HG02588 (cell line): Measurements from ENCODE around the gene BAMBI.
"Not testable (repeated sequence)": the region's sequence is repeated elsewhere in the genome, so short reads cannot be mapped to it uniquely, and the experiment has no call there.

Experiments
- ATAC-seq: cut with Tn5 transposase; IDR thresholded peaks from one replicate; pipeline ENCODE4 v1.9.1; 2021; ENCODE audit warnings: mild to moderate bottlenecking, moderate library complexity; ENCODE audit not compliant: unreplicated experiment

The BAMBI gene

GRCh38 chr10:28676968-28677887 is at the start of gene BAMBI:
Gene BAMBI (plus strand): TSS chr10:28677521. CDS start chr10:28677898, 377 bp downstream.
- peak; percentile 98 for ATAC-seq

GRCh38 chr10:28628184-28628893 is 49.0 kb upstream of the BAMBI start:
- ATAC-seq, result peak; percentile 60

- no peak for ATAC-seq
Observed at GRCh38 chr10:28631896-28632583, 45.3 kb upstream of the BAMBI start.

DNA sequence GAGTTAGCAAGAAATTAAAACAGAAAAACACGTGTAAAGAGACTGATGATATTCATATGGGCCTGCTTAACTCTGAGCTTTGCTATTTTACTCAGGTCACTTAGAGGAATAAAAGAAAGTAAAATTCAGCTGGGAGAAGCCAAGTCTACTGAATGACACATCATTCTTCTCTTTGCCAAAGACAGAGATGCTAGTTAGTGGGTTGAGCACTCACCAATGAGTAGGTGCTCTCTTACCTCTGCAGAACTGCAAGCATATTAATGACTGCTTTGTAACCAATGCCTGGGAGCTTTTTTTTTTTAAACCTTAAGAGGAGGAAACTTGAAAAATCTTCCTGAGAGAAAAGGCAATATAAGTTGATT is 44.8 kb upstream of the BAMBI start:
- ATAC-seq, result no peak

GRCh38 chr10:28633750-28634149 is 43.6 kb upstream of the BAMBI start:
- no peak for ATAC-seq

DNA sequence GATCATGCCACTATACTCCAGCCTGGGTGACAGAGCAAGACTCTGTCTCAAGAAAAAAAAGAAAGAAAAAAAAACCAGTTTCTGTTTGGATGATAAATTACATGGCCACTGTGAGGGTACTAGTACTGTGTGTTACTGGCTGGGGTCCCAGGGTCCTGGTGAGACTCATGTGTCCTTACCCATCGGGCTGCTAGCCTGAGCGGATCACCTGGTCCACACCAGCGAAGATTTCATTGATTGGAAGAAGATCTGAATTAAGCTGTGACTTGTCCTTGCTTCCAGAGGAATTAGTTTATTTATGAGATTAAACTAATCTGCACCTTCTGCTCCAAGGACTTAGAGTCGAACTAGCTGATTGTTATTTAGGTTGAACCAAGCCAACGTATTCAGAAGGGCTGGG is 40.0 kb upstream of the BAMBI start:
- no peak for ATAC-seq

- no peak for ATAC-seq
Observed at GRCh38 chr10:28638392-28638791, 38.9 kb upstream of the BAMBI start.

DNA sequence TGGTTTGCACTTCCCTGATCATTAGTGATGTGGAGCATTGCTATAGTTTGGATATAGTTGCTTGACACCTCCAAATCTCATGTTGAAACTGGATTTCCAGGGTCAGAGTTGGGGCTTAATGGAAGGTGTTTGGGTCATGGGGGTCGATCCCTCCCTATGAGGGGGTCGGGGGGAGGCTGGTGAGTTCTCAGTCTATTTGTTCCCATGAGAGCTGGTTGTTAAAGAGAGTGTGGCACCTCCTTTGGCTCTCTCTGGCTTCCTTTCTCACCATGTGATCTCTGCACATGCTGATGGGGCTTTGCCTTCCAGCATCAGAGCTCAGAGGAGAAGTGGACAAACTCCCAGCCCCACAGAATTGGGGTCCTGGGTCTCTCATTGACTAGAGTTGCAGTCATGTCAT is 36.8 kb upstream of the BAMBI start:
- no peak for ATAC-seq

DNA sequence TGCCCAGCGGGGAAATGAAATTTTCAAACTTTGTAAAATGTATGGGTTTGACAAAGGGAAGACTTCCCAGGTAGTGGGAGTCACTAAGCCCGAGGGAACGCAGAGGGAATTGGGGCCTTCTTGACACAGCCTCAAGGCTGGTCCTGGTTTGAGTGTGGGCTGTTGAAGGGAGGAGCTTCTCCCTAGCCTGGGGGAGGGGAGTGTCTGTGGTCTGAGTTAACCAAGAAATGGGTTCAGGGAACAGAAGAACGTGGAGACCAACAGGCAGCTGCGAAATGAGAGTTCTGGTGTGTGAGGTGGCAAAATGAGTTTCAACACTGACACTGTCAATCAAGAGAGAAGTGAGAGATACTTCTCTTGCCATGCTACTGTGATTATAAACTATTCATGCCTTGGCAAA is 32.7 kb upstream of the BAMBI start:
- no peak for ATAC-seq

GRCh38 chr10:28652106-28652505 is 25.2 kb upstream of the BAMBI start:
- no peak for ATAC-seq

DNA sequence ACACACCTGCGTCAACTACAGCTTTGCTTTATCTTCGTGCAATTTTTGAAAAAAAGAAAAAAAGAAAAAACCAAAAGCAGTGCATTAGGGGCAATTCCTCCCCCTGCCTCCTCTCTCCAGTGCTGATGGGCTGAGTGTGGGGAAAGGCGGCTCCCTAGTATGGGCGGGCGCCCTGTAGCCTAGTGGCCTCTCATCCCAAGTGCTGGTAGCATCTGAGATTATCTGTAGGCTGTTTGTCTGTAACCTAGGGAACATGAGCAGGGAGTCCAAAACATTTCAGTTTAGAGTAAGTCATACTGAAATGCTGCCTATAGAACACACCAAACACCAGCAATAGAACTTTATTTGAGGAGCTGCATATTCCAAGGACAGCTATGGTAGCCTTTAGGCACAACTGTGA is 24.6 kb upstream of the BAMBI start:
- no peak for ATAC-seq

DNA sequence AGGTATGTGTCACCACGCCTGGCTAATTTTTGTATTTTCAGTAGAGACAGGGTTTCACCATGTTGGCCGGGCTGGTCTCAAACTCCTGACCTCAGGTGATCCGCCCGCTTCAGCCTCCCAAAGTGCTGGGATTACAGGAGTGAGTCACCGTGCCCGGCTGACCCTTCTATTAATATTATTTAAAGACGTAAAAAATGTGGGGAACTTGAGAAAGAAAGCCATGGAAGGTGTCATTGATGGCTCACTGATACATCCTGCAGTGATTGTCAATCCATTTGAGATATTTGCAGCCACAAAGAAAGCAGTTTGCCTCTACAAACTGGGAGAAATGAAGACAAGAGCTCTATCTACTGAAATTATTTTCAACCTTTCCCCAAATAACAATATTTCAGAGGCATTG is 18.5 kb upstream of the BAMBI start:
- ATAC-seq, result not testable (repeated sequence)

- ATAC-seq, result no peak
Observed at GRCh38 chr10:28661035-28661434, 16.3 kb upstream of the BAMBI start.

DNA sequence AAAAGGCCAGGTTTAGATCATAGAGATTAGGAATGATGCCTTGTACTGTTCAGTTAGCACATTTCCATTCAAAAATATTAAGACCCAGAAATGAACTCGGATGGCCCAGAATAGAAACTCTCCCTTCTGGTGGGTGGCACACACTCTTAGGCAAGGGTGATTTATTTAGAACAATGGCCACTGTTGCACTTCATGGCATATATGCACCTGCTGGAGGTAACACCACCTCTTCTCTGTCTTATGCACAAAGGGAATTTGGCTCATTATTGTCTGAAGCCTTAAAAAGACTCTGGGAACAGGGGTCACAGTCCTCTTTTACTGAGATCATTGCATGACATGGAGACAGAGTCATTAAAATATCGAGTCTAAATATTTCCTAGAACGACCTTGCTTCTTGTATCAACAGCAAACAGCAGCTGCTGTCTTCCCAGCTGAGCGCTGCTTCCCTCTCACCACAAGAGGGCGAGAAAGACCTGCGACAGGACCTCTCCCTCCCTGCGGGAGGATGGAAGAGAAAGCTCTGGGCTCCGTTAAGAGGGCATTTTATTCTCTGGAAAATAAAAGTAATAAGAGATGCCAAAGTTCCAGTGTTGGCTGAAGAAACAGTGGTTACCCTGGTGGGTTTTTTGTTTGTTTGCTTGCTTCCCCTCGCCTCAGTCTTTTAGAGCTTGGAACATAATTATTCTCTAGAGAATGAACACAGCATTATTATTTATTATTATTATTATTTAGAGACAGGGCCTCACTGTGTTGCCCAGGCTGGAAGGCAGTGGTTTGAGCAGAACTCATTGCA is 13.5 kb upstream of the BAMBI start:
- peak; percentile 79 for ATAC-seq

DNA sequence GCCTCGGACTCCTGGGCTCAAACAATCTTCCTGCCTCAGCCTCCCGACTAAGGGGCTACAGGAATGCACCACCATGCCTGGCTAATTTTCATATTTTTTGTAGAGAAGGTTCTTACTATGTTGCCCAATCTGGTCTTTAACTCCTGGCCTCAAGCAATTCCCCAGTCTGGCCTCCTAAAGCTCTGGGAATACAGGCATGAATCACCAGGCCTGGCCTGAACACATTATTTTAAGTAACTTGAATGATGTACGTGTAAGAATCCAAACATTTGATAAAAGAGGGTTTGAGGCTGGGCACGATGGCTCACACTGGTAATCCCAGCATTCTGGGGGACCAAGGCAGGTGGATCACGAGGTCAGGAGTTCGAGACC is 13.0 kb upstream of the BAMBI start:
- ATAC-seq, result no peak

DNA sequence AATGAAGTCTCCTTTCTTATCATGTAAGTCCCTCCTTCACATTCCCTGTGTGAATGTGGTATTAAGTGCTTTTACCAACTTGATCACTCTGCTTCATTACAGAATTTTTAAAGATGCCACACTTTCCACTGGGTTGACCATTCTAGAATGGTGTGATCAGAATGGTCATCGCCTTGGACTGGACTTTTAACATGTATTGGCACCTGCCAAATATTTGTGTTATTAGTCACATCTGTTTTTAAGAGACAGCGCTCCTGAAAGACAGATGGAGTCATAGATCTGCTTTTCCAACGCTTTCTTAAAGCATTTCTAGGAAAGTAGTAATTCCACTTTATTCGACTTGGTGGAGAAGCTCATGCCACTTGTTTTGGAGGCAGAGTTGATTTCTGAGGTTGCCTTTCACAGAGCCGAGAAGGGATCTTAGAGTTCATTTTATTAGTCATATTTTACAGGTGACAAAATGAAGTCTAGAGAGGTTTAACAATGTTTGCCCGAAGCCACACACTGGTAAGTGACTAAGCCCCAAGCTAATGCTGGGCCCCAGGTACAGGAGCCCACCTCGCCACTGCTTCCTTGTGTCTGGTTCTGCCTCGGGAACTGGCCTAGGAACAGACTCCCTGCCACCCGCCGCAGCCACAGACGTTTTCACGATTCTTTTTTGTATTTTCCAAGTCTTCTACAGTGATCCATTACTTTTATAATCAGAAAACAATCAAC is 10.4 kb upstream of the BAMBI start:
- ATAC-seq, result no peak

DNA sequence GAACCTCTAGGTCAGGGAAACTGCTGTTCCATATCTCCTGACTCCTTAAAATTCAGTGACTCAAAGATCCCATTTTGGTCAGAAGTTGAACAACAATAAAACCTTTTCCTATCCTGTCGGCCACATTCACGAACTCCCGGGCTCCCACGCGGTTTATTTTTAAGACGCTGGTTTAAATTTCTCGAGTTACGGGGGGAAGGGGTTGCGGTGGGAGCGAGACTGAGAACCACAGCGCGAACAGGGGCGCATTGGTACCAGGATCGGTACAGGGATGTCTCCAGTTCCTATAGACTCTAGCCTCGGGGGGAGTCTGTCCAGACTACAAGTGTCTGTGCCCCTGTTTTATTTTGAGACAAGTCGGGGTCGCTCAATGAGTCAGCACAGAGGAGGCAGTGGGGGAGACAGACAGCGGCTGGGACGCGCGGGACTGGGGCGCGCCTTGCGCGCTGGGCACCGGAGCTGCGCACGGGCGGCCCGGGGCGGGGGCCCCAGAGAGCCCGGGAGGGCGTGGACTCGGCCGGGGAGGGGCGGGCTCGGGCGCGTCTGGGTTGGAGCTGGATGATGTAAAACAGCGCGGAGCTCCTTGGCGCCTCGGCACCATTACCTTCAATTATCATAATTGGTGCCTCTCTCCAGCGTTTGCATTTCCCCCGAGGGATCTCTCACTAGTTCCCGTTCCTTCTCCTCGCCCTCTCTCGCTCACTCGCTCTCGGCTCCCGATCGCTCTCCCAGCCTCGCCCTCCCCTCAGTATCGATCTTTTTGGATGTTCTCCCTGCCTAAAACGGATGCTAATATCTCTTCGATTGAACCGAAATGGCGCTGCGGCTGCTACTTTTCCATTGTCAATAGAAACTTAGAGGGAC is 8.7 kb upstream of the BAMBI start:
- ATAC-seq, result no peak

DNA sequence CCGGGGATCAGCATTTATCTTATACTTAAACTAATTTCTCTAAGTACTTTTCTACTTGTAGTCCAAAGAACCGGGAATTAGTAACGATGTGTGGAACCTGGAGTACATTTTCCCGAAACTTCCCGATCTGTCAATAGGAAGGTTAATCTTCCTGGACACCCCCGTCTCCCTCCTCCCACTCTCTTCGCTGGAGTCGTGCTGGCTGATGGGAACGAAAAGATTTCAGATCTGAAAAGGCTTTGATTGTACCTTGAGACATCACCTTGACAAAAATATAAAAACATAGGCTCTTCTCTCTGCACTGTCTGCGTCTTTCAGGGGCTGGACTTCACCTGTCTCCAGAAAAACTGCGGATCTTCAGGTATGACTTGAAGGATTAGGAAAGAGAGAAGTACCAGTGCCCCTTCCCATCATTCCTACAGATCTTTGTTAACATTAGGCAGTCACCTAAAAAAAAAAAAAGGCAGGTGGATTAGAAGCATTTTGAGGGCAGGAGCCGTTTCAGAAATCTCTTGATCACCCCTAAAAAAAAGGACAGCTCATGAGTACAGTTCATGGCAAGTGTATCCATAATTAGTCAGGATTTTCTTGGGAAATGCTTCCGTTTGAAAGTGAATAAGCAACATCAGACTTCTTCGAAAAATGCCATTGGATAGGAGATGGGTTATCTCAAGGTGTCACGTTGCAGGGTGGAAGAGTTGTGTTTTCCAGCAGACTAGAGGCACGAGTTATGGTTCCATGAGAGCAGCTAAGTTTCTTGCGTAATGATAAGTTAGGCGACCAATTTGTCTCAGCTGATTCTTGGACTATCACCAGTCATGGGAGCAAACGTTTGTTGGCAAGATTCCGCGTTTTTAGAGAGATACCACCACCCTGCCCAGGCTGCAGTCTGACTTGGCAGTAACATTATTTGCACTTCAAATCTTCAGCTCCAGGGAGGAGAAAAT is 7.8 kb upstream of the BAMBI start:
- no peak for ATAC-seq
